ENCODE results near the gene ELF5. TPM values are rescaled to one million over a fixed set of nuclear protein-coding genes. Genes with fewer than 3 reads are reported as not detected.

The ELF5 gene
- total and polyA plus RNA-seq, 4 donors = 0.06 to 0.37 (median 0.08) TPM; not detected in 1

DNA sequence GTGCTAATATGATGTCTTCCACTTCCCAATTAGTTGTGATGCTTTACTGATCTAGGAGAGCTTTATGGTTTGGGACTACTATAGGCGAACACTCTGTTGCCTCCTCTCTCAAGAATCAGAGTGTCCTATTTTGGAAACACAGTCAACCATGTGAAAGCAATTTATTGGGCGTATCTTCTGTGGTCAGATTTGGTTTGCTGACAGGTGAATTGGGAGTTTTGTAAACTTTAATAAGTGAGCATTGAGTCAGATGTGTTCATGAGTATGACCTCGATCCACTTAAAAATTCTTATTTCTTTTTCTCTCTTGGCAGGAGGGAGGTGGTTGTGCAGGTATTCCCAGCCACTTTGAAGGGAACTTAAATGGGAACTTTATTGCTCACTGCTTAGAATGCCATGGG lies 70.5 kb downstream of the ELF5 start (continued):
- TF ChIP-seq, protein P1, sequence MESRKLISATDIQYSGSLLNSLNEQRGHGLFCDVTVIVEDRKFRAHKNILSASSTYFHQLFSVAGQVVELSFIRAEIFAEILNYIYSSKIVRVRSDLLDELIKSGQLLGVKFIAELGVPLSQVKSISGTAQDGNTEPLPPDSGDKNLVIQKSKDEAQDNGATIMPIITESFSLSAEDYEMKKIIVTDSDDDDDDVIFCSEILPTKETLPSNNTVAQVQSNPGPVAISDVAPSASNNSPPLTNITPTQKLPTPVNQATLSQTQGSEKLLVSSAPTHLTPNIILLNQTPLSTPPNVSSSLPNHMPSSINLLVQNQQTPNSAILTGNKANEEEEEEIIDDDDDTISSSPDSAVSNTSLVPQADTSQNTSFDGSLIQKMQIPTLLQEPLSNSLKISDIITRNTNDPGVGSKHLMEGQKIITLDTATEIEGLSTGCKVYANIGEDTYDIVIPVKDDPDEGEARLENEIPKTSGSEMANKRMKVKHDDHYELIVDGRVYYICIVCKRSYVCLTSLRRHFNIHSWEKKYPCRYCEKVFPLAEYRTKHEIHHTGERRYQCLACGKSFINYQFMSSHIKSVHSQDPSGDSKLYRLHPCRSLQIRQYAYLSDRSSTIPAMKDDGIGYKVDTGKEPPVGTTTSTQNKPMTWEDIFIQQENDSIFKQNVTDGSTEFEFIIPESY (IDR thresholded peaks at IDR 0.05) = no peak
- TF ChIP-seq, protein P2, sequence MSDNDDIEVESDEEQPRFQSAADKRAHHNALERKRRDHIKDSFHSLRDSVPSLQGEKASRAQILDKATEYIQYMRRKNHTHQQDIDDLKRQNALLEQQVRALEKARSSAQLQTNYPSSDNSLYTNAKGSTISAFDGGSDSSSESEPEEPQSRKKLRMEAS (IDR thresholded peaks at IDR 0.05) = no peak
- TF ChIP-seq FOXA1 (IDR thresholded peaks at IDR 0.05) (no peak), NR2F2 (IDR thresholded peaks at IDR 0.05) (no peak), SP1 (IDR thresholded peaks at IDR 0.05) (no peak), EGR1 (IDR thresholded peaks at IDR 0.05; ENCODE audit: low read depth in 2 of 2) (no peak), YY1 (IDR thresholded peaks at IDR 0.05) (no peak)

- peaks cover 7 to 67% (median 55%) of the 10 kb centered on the region in 4 donors for H3K4me1 ChIP-seq (ENCODE audit: control insufficient read depth in 4 of 4, insufficient read depth in 4 of 4, low read length in 3 of 4)
- H3K9me3 ChIP-seq (ENCODE audit: control insufficient read depth in 4 of 4, low read length in 3 of 4) = no peaks in the 10 kb centered on the region
- no peaks in the 10 kb centered on the region for H3K27me3 ChIP-seq (ENCODE audit: control insufficient read depth in 4 of 4, insufficient read depth in 4 of 4, low read length in 3 of 4)
- TF ChIP-seq GABPA (IDR thresholded peaks at IDR 0.05 in 1 of 2, conservative IDR thresholded peaks at IDR 0.05 in 1 of 2) (no peak), HNF4A (conservative IDR thresholded peaks at IDR 0.05) (no peak)
- TF ChIP-seq, protein P2 (IDR thresholded peaks at IDR 0.05) = no peak
- peak overlapping the region in 1 of 3 donors; percentile 94 for H3K4me3 ChIP-seq (ENCODE audit: low read depth in 1 of 3, low read length in 3 of 3)
- no peak overlapping the region for H3K27ac ChIP-seq (ENCODE audit: low read depth in 1 of 2, low read length in 2 of 2)
- no peak for DNase-seq (ENCODE audit: low spot score)
- H3K36me3 ChIP-seq (ENCODE audit: control insufficient read depth in 4 of 4, insufficient read depth in 3 of 4, low read depth in 1 of 4, low read length in 3 of 4) = peaks cover 0 to 5% (median 2%) of the 10 kb centered on the region in 4 donors
- H3K9ac ChIP-seq (ENCODE audit: low read depth in 1 of 2, low read length in 2 of 2) = no peak overlapping the region
Measured at GRCh38 chr11:34441814-34442213, 71.8 kb downstream of the ELF5 start.

DNA sequence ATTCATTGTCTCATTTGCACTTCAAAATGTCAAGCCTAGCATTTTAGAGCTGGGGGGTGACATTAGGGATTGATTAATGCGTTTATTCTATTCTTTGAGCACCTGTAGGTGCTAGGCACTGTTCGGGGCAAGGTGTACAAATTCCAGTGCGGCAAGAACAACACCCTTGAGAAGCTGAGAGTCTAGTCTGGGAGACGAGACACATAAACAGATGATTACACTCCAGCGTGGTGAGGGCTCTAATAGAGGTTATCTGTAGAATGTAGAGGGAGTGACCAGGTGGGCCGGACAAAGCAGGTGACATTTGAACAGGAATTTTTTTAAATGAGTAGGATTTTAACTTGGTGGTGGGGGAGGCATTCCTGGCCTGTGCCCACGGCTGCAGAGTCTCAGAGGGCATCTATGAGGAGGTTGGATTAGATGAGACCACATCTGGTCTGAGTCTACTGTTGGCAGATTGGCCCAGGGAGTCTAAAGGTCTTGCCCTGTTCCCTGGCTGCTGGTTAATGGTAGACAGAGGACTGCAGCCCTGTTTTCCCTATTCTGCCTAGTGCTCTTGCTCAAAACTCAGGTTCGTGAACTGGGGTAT lies 73.9 kb downstream of the ELF5 start:
- H3K4me1 ChIP-seq (ENCODE audit: control insufficient read depth in 4 of 4, insufficient read depth in 4 of 4, low read length in 3 of 4) = peaks cover 7 to 60% (median 43%) of the 10 kb centered on the region in 4 donors
- peak overlapping the region; percentile 69 to 94 (median 75) for H3K4me3 ChIP-seq (ENCODE audit: low read depth in 1 of 3, low read length in 3 of 3)
- H3K27me3 ChIP-seq (ENCODE audit: control insufficient read depth in 4 of 4, insufficient read depth in 4 of 4, low read length in 3 of 4) = no peaks in the 10 kb centered on the region
- H3K27ac ChIP-seq (ENCODE audit: low read depth in 1 of 2, low read length in 2 of 2) = peak overlapping the region; percentile 92 to 96
- no peaks in the 10 kb centered on the region for H3K9me3 ChIP-seq (ENCODE audit: control insufficient read depth in 4 of 4, low read length in 3 of 4)
- H3K9ac ChIP-seq (ENCODE audit: low read depth in 1 of 2, low read length in 2 of 2) = peak overlapping the region; percentile 48 to 92
- H3K36me3 ChIP-seq (ENCODE audit: control insufficient read depth in 4 of 4, insufficient read depth in 3 of 4, low read depth in 1 of 4, low read length in 3 of 4) = peaks cover 0 to 5% (median 2%) of the 10 kb centered on the region in 4 donors
- DNase-seq (ENCODE audit: low spot score) = no peak
- 15% methylated on average over 8 of the region's 8 CpGs for WGBS
- TF ChIP-seq, protein P2 (IDR thresholded peaks at IDR 0.05) = peak; percentile 27
- TF ChIP-seq REST (IDR thresholded peaks at IDR 0.05) = peak; percentile 73
- no peak for TF ChIP-seq FOXA1 (IDR thresholded peaks at IDR 0.05)
- TF ChIP-seq, protein P3, sequence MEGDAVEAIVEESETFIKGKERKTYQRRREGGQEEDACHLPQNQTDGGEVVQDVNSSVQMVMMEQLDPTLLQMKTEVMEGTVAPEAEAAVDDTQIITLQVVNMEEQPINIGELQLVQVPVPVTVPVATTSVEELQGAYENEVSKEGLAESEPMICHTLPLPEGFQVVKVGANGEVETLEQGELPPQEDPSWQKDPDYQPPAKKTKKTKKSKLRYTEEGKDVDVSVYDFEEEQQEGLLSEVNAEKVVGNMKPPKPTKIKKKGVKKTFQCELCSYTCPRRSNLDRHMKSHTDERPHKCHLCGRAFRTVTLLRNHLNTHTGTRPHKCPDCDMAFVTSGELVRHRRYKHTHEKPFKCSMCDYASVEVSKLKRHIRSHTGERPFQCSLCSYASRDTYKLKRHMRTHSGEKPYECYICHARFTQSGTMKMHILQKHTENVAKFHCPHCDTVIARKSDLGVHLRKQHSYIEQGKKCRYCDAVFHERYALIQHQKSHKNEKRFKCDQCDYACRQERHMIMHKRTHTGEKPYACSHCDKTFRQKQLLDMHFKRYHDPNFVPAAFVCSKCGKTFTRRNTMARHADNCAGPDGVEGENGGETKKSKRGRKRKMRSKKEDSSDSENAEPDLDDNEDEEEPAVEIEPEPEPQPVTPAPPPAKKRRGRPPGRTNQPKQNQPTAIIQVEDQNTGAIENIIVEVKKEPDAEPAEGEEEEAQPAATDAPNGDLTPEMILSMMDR (IDR thresholded peaks at IDR 0.05; ENCODE audit: low read depth, low read length, missing input control) = no peak
- TF ChIP-seq HNF4A (conservative IDR thresholded peaks at IDR 0.05) = peak; percentile 88 to 89
- TF ChIP-seq TAF1 (conservative IDR thresholded peaks at IDR 0.05) = peak; percentile 57
- no peak for TF ChIP-seq GABPA (IDR thresholded peaks at IDR 0.05 in 1 of 2, conservative IDR thresholded peaks at IDR 0.05 in 1 of 2)
- TF ChIP-seq FOXA2 (IDR thresholded peaks at IDR 0.05) = no peak
- peak in 1 of 2 donors; percentile 36 for TF ChIP-seq EGR1 (IDR thresholded peaks at IDR 0.05; ENCODE audit: low read depth in 2 of 2)
- TF ChIP-seq, protein P4, sequence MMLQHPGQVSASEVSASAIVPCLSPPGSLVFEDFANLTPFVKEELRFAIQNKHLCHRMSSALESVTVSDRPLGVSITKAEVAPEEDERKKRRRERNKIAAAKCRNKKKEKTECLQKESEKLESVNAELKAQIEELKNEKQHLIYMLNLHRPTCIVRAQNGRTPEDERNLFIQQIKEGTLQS (IDR thresholded peaks at IDR 0.05) = no peak
- TF ChIP-seq RXRA (IDR thresholded peaks at IDR 0.05) = peak; percentile 71 to 87
- TF ChIP-seq, protein P1 (IDR thresholded peaks at IDR 0.05) = no peak
- TF ChIP-seq JUND (IDR thresholded peaks at IDR 0.05) = peak; percentile 40 to 45
- peak; percentile 27 for TF ChIP-seq NR2F2 (IDR thresholded peaks at IDR 0.05)
- peak; percentile 60 for TF ChIP-seq HNF4G (IDR thresholded peaks at IDR 0.05)
- peak; percentile 59 for TF ChIP-seq SP1 (IDR thresholded peaks at IDR 0.05)
- peak in 1 of 2 donors; percentile 65 for TF ChIP-seq RAD21 (IDR thresholded peaks at IDR 0.05)
- TF ChIP-seq YY1 (IDR thresholded peaks at IDR 0.05) = peak; percentile 90
